ENCODE data around the gene LARP6. TPM values are rescaled to one million over a fixed set of nuclear protein-coding genes. Genes with fewer than 3 reads are reported as not detected.

Gene LARP6
- polyA plus RNA-seq, 1 donor (not counting 4 experiments of a cell fraction or from before 2014, with no cell fraction given) = 66.1 TPM

- Histone ChIP-seq H3K9me3 (ENCODE audit: control insufficient read depth, low read depth, low read length) (no peaks in the 10 kb centered on the region), H3K27ac (ENCODE audit: control insufficient read depth, insufficient read depth, low read length) (no peak overlapping the region), H3K79me2 (ENCODE audit: control insufficient read depth, insufficient read depth, low read length) (no peaks in the 10 kb centered on the region), H3K36me3 (ENCODE audit: control insufficient read depth in 2 of 2, extremely low read depth in 1 of 2, insufficient read depth in 2 of 2, low read length in 2 of 2) (no peaks in the 10 kb centered on the region), H2AFZ (ENCODE audit: control insufficient read depth, low read length) (no peak overlapping the region), H3K9ac (ENCODE audit: control insufficient read depth, extremely low read depth, insufficient read depth, low read length) (no peak overlapping the region), H3K4me1 (ENCODE audit: control insufficient read depth, extremely low read depth, insufficient read depth, low read length) (peaks cover 23% of the 10 kb centered on the region), H3K4me2 (ENCODE audit: control insufficient read depth, extremely low read depth, insufficient read depth, low read depth, low read length) (no peak overlapping the region), H4K20me1 (ENCODE audit: control insufficient read depth, extremely low read depth, insufficient read depth, low read length) (no peaks in the 10 kb centered on the region), H3K27me3 (ENCODE audit: control insufficient read depth, extremely low read depth, insufficient read depth, low read length) (no peaks in the 10 kb centered on the region), H3K4me3 (ENCODE audit: control insufficient read depth in 2 of 3, extremely low read depth in 1 of 3, insufficient read depth in 2 of 3, low read depth in 1 of 3, low read length in 3 of 3) (no peak overlapping the region), H3K9me1 (ENCODE audit: control insufficient read depth, extremely low read depth, insufficient read depth, low read length) (no peaks in the 10 kb centered on the region)
- no peak for DNase-seq (ENCODE audit: low read depth, low spot score)
- dilution Hi-C loops (cut with MboI; ENCODE audit: extremely low pct_ligation_motif_present, low sequenced_read_pairs) = no loop called here
- TF ChIP-seq CTCF (optimal IDR thresholded peaks at IDR 0.05 in 1 of 3, IDR thresholded peaks at IDR 0.05 in 1 of 3, conservative IDR thresholded peaks at IDR 0.05 in 1 of 3; ENCODE audit: extremely low read depth in 1 of 3, insufficient read depth in 2 of 3, low read length in 3 of 3) (no peak), EZH2 (IDR thresholded peaks at IDR 0.05; ENCODE audit: low read length) (no peak)
- FAIRE-seq = no peak
Observed at GRCh38 chr15:70801109-70801508, 52.8 kb downstream of the LARP6 start.

- Histone ChIP-seq H4K20me1 (ENCODE audit: control insufficient read depth, extremely low read depth, insufficient read depth, low read length) (no peaks in the 10 kb centered on the region), H3K79me2 (ENCODE audit: control insufficient read depth, insufficient read depth, low read length) (no peaks in the 10 kb centered on the region), H3K9me1 (ENCODE audit: control insufficient read depth, extremely low read depth, insufficient read depth, low read length) (no peaks in the 10 kb centered on the region), H2AFZ (ENCODE audit: control insufficient read depth, low read length) (peak overlapping the region; percentile 2), H3K27ac (ENCODE audit: control insufficient read depth, insufficient read depth, low read length) (no peak overlapping the region), H3K4me3 (ENCODE audit: control insufficient read depth in 2 of 3, extremely low read depth in 1 of 3, insufficient read depth in 2 of 3, low read depth in 1 of 3, low read length in 3 of 3) (no peak overlapping the region), H3K4me2 (ENCODE audit: control insufficient read depth, extremely low read depth, insufficient read depth, low read depth, low read length) (no peak overlapping the region), H3K9ac (ENCODE audit: control insufficient read depth, extremely low read depth, insufficient read depth, low read length) (no peak overlapping the region), H3K4me1 (ENCODE audit: control insufficient read depth, extremely low read depth, insufficient read depth, low read length) (peaks cover 32% of the 10 kb centered on the region), H3K36me3 (ENCODE audit: control insufficient read depth in 2 of 2, extremely low read depth in 1 of 2, insufficient read depth in 2 of 2, low read length in 2 of 2) (no peaks in the 10 kb centered on the region), H3K9me3 (ENCODE audit: control insufficient read depth, low read depth, low read length) (no peaks in the 10 kb centered on the region), H3K27me3 (ENCODE audit: control insufficient read depth, extremely low read depth, insufficient read depth, low read length) (no peaks in the 10 kb centered on the region)
- no peak for TF ChIP-seq EZH2 (IDR thresholded peaks at IDR 0.05; ENCODE audit: low read length)
- TF ChIP-seq CTCF (optimal IDR thresholded peaks at IDR 0.05 in 1 of 3, IDR thresholded peaks at IDR 0.05 in 1 of 3, conservative IDR thresholded peaks at IDR 0.05 in 1 of 3; ENCODE audit: extremely low read depth in 1 of 3, insufficient read depth in 2 of 3, low read length in 3 of 3) = no peak
- FAIRE-seq (no peak), DNase-seq (ENCODE audit: low read depth, low spot score) (no peak)
- dilution Hi-C loops (cut with MboI; ENCODE audit: extremely low pct_ligation_motif_present, low sequenced_read_pairs) = no loop called here
Observed at GRCh38 chr15:70799667-70800450, 54.1 kb downstream of the LARP6 start.

Measured in keratinocyte (primary cell).